Activated naive CD4-positive, alpha-beta T cell treated with anti-CD3 and anti-CD28 coated beads, Interleukin-2, amount 10 ng/mL, durations not matched to agents 7 days and 5 days (primary cell): ENCODE data around the gene ANO4.

Experiments
- CTCF ChIA-PET: fragments of 350-600 bp; sonication (Branson Sonifier 250); formaldehyde crosslinking; loops from one replicate; lab custom pipeline; 2021; ENCODE audit warnings: antibody characterized with exemption; lab: Charles Lee
- DNase-seq: peaks from one replicate; pipeline ENCODE4 v3.0.0-alpha.2; 2020
- H3K27ac Mint-ChIP-seq: one replicate; pipeline ENCODE4 v1.8.0; 2021; ENCODE audit warnings: mild to moderate bottlenecking, moderate library complexity, mixed read lengths
- H3K27me3 Mint-ChIP-seq: one replicate; pipeline ENCODE4 v1.8.0; 2021; ENCODE audit warnings: mild to moderate bottlenecking, mixed read lengths
- H3K36me3 Mint-ChIP-seq: one replicate; pipeline ENCODE4 v1.8.0; 2021; ENCODE audit warnings: mixed read lengths
- H3K4me1 Mint-ChIP-seq: one replicate; pipeline ENCODE4 v1.8.0; 2021; ENCODE audit warnings: mixed read lengths
- H3K4me3 Mint-ChIP-seq: one replicate; pipeline ENCODE4 v1.8.0; 2021; ENCODE audit warnings: mild to moderate bottlenecking, moderate library complexity, mixed read lengths
- H3K9me3 Mint-ChIP-seq: one replicate; pipeline ENCODE4 v1.8.0; 2021; ENCODE audit warnings: mixed read lengths

Gene ANO4

DNA sequence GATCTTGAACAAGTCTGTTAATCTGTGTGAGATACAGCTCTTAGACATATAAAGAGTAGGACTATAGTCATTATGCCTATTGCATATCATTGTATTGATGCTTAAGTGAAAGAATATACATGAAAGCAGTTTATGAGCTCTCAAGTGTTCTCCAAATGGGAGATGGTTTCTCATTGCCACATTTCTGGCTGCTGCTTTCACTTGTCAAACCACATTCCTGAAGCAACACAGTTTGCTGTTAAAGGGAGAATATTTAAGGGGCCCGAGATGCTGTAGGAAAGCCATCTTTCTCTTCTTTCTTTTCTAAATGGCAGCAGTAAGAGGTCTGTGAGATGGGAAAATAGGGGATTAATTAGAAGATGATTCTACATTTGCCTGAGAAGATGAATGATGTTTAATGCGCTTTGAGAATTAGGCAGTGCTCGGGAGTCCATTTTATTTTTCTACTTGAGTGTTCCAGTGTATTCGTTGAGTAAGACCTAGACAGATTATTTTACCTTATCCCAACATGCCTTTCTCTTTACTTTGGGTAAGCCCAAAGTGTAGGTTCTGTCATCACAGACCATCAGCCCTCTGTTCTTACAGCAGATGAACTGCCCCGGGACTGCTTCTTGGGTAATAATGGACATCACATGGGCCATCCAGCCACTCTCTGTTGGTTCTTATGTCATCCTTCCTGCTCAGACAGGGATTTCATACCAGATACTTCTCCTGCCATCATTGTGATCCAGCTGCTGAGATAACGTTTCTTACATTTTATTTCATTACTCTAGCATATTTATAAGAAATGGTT is 35.6 kb downstream of the ANO4 start:
- CTCF ChIA-PET = no interaction called here
- H3K4me1 Mint-ChIP-seq = no peaks in the 10 kb centered on the region
- H3K27me3 Mint-ChIP-seq = no peaks in the 10 kb centered on the region
- no peaks in the 10 kb centered on the region for H3K9me3 Mint-ChIP-seq
- no peak for DNase-seq
- no peaks in the 10 kb centered on the region for H3K36me3 Mint-ChIP-seq
- no peak overlapping the region for H3K27ac Mint-ChIP-seq
- H3K4me3 Mint-ChIP-seq = no peak overlapping the region

DNA sequence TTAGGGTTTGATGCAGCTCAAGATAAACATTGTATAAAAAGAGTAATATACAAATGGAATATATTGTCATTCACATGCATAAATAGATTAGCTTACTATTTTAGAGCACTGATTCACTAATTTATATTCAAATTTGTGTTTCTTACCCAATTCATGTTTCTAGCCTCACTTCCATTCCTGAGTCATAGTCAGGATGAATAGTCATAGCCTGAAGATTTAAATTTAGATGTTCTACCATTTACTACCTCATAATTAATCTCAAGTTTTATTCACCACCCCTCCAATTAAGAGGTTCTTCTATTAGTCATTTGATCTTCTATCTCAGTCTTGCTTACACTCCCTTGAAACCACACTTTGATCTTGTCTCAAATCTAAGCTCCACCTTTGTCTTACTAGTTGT is 38.7 kb downstream of the ANO4 start:
- DNase-seq = no peak
- Mint-ChIP-seq H3K4me3 (no peak overlapping the region), H3K4me1 (no peaks in the 10 kb centered on the region), H3K27me3 (no peaks in the 10 kb centered on the region), H3K9me3 (no peaks in the 10 kb centered on the region), H3K27ac (no peak overlapping the region), H3K36me3 (no peaks in the 10 kb centered on the region)
- CTCF ChIA-PET = no interaction called here

DNA sequence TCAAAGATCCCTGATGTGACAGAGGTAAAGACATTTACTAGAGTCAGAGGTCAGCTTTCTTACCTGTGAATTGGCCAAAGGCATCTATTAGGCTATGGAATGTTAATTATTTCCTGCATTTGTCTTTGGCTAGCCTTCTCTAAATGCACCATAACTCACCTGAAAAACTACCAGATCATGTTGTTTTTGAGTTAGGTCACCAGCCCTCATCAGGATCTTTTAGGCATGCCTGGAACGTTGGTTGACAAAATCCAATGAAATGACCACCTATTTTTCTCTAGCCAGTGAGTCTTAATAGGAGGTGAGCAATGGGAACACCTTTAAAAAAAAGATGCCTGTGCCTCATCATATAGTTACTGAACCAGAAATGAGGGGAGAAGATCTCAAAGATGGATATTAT is 46.2 kb downstream of the ANO4 start:
- no peak for DNase-seq

DNA sequence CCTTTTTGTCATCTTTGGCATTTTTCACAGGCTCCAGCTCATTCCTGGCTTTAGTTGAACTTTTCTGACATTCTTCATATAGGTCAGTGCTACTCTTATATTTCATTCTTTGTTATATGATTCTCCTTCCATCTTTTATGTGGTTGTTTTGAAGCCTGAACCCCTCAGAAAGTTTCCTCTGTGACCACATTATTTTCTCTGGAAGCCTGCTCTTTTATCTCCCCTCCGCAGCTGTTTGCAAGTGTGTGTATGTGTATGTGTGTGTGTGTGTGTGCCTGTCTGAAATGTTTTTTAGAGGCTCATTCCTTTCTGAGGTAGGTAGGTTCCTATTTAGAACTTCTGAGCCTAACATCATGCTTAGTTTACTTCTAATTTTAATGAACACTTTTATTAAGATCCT is 47.6 kb downstream of the ANO4 start:
- H3K27me3 Mint-ChIP-seq = no peaks in the 10 kb centered on the region
- DNase-seq = no peak
- H3K9me3 Mint-ChIP-seq = peaks cover 3% of the 10 kb centered on the region
- CTCF ChIA-PET = no interaction called here
- H3K4me3 Mint-ChIP-seq = no peak overlapping the region
- no peaks in the 10 kb centered on the region for H3K4me1 Mint-ChIP-seq
- no peaks in the 10 kb centered on the region for H3K36me3 Mint-ChIP-seq
- no peak overlapping the region for H3K27ac Mint-ChIP-seq

More for the DNA sequence above, 46.2 kb downstream of the ANO4 start:
- no peak overlapping the region for H3K27ac Mint-ChIP-seq
- no peaks in the 10 kb centered on the region for H3K27me3 Mint-ChIP-seq
- no peaks in the 10 kb centered on the region for H3K36me3 Mint-ChIP-seq
- H3K9me3 Mint-ChIP-seq = peaks cover 3% of the 10 kb centered on the region
- H3K4me1 Mint-ChIP-seq = no peaks in the 10 kb centered on the region
- CTCF ChIA-PET = no interaction called here
- H3K4me3 Mint-ChIP-seq = no peak overlapping the region

DNA sequence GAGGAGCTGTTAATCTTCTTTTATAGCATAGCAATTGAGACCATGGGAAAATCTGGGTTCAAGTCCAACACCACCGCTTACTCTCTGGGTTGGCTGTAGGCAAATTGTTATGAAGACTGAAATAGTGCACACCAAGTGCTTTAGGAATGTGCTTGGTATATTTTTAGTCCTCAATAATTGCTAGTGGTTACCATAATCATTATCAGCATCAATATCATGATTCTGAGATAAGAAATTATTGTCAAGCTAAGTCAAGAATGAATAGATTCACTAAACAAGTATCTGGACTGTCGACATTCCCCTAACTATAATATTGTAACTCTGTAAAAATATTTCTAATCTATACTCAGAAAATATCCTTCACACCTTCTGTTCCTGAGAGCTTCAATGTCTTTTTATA is 48.5 kb downstream of the ANO4 start:
- peaks cover 3% of the 10 kb centered on the region for H3K9me3 Mint-ChIP-seq
- H3K27me3 Mint-ChIP-seq = no peaks in the 10 kb centered on the region
- no peaks in the 10 kb centered on the region for H3K4me1 Mint-ChIP-seq
- no peaks in the 10 kb centered on the region for H3K36me3 Mint-ChIP-seq
- H3K27ac Mint-ChIP-seq = no peak overlapping the region
- CTCF ChIA-PET = no interaction called here
- no peak overlapping the region for H3K4me3 Mint-ChIP-seq
- DNase-seq = no peak

DNA sequence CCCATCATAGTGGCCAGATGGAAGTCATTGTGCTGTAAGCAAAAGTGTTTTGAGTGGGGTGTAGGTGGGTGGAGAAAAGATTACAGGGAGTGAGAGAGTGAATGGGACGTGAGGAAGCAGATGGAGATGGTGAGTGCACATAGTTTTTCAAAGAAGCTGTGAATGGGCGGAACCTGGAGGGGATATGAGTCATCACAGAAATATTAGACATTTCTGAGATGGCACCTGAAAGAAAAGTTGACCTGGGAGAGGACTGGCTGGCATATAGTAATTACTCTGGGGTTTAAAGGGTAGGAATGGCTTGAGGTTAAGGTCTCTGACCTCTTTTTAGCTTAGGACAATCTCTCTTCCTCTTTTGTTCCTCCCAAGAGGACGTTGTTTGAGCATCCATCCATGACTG is 50.5 kb downstream of the ANO4 start:
- Mint-ChIP-seq H3K27ac (no peak overlapping the region), H3K4me1 (no peaks in the 10 kb centered on the region), H3K36me3 (no peaks in the 10 kb centered on the region), H3K4me3 (no peak overlapping the region), H3K27me3 (no peaks in the 10 kb centered on the region), H3K9me3 (peaks cover 3% of the 10 kb centered on the region)
- CTCF ChIA-PET = interaction anchor here (0.5 kb wide), 1 partner anchor 7 kb away, joined by 4 read pairs; no protein-coding TSS in a partner anchor
- DNase-seq = no peak

DNA sequence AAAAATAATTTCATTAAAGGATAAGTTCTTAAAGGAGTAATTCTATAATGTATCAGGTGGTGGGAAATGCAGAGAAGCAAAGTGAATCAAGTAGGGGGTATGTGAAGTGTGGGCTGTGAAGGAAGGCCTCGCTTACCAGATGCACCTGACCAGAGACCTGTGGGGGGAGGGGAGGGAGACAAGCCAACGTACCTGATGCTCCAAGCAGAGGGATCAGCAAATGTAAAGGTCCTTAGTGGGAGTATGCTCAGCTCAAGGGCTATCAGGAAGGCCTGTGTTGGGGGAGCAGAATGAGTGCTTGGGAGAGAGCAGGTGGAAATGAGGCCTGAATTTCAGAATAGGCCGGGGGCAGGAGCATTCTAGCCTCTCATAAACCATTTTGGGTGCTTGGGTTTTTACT is 57.1 kb downstream of the ANO4 start:
- H3K9me3 Mint-ChIP-seq = no peaks in the 10 kb centered on the region
- CTCF ChIA-PET = no interaction called here

DNA sequence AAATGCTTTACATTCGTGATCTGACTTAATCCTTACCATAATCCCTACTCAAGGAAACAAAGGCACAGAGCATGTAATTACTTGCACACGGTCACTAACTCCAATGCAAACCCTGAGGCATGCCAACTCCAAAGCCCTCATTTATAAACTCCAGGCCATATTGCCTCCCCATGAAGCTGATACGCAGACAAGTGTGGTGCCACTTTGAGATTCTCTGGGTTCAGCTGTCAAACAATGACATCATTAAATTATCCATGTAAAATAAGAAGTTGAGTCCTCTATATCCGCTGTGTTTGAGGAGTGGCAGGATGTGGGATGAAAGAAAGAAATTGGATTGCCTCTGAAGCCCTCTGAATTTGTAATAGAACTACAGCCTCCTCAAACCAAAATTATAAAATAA is 62.8 kb downstream of the ANO4 start:
- Mint-ChIP-seq H3K9me3 (no peaks in the 10 kb centered on the region), H3K36me3 (no peaks in the 10 kb centered on the region), H3K4me3 (no peak overlapping the region), H3K27ac (no peak overlapping the region), H3K27me3 (no peaks in the 10 kb centered on the region), H3K4me1 (no peaks in the 10 kb centered on the region)
- DNase-seq = no peak
- CTCF ChIA-PET = no interaction called here

More for the DNA sequence above, 57.1 kb downstream of the ANO4 start:
- Mint-ChIP-seq H3K4me3 (no peak overlapping the region), H3K36me3 (no peaks in the 10 kb centered on the region), H3K27me3 (no peaks in the 10 kb centered on the region), H3K4me1 (no peaks in the 10 kb centered on the region), H3K27ac (no peak overlapping the region)
- DNase-seq = no peak

DNA sequence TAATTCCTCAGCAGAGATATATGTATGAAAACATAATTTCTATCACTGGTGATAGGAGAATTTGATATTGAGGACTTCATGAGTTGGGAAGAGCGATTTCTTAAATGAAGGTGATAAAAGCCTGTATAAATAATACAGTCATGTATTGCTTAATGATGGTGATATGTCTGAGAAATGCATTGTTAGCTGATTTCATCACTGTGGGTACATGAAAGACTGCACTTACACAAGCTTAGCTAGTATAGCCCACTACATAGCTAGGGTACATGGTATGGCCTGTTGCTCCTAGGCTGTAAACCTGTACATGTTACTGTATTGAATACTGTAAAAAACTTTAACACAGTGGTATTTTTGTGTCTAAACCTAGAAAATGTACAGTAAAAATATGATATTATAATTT is 63.4 kb downstream of the ANO4 start:
- Mint-ChIP-seq H3K4me1 (no peaks in the 10 kb centered on the region), H3K4me3 (no peak overlapping the region), H3K36me3 (no peaks in the 10 kb centered on the region), H3K9me3 (no peaks in the 10 kb centered on the region), H3K27ac (no peak overlapping the region), H3K27me3 (no peaks in the 10 kb centered on the region)
- DNase-seq = no peak
- CTCF ChIA-PET = no interaction called here

DNA sequence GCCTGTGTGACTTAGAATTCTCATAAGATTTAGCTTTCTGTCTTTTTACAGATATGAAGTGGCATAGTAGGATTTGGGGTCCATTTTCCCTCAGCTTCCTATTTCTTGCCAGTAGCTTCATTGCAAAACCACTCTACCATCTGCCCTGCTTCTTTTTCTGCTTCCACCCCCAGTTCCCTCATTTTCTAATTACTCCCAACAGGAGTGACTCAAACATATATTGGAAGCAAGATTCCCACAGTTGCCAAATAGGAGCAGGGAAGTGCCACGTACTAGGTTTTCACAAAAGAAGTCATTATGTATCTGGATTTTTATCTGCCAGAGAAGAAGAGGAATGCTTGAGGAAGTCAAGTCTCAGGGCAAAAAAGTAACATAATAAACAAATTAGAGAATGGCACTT is 64.1 kb downstream of the ANO4 start:
- Mint-ChIP-seq H3K9me3 (no peaks in the 10 kb centered on the region), H3K4me1 (no peaks in the 10 kb centered on the region), H3K27ac (no peak overlapping the region), H3K27me3 (no peaks in the 10 kb centered on the region), H3K36me3 (no peaks in the 10 kb centered on the region), H3K4me3 (no peak overlapping the region)
- no peak for DNase-seq
- CTCF ChIA-PET = no interaction called here

DNA sequence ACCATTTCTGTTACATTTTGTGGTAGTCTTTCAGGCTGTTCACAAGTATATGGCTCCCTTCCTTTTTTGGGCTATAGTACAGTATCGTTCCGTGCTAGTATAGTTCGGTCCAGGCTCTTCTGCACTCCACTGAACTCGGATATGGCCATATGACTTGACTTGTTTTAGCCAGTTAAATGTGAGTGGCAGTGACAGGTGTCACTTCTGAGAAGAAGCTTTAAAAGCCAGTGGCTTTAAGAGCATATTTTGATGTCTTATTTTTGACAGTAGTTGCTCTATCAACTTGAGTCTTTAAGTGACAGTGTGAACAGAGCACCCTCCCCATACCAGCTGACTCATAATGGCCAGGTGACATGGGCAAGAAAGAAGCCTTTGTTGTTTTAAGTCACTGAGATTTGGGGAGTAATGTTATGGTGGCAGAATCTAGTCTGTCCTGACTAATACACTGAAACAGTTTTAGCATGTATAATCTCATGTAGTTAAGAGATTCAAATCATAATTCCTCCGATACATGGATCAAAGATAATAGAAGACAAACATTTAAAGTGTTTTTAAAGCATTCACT is 64.6 kb downstream of the ANO4 start:
- Mint-ChIP-seq H3K4me1 (no peaks in the 10 kb centered on the region), H3K9me3 (no peaks in the 10 kb centered on the region), H3K36me3 (no peaks in the 10 kb centered on the region), H3K27ac (no peak overlapping the region), H3K27me3 (no peaks in the 10 kb centered on the region), H3K4me3 (no peak overlapping the region)
- DNase-seq = no peak
- CTCF ChIA-PET = no interaction called here

DNA sequence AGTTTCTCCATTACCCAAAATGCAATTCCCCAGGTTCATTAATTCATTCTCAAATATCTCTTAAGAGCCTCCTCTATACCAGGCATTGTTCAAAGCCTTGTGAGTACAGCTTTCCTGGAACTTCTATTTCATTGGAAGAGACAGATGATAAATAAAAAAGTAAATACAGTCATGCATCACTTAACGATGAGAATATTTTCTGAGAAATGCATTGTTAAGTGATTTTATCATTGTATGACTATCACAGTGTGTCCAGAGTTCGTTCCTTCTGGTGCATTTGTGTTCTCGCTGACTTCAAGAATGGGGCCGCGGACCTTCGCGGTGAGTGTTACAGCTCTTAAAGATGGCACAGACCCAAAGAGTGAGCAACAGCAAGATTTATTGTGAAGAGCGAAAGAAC is 66.0 kb downstream of the ANO4 start:
- Mint-ChIP-seq H3K4me1 (no peaks in the 10 kb centered on the region), H3K27me3 (no peaks in the 10 kb centered on the region)

DNA sequence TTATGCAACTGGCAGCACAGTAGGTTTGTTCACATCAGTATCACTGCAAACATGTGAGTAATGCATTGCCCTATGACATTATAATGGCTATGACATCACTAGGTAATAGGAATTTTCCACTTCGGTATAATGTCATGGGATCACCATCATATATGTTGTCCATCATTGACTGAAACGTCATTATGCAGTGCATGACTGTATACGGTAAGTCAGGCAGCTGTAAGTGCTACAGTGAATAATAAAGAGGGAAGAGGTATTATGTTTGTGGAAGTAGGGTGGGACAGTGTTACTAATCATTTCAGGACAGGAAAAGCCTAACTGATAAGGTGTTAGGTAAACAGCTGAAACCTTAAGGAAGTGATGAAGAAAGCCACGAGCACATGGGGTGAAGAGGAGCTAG is 68.1 kb downstream of the ANO4 start:
- Mint-ChIP-seq H3K9me3 (no peaks in the 10 kb centered on the region), H3K36me3 (no peaks in the 10 kb centered on the region), H3K27ac (no peak overlapping the region), H3K4me1 (no peaks in the 10 kb centered on the region), H3K27me3 (no peaks in the 10 kb centered on the region), H3K4me3 (no peak overlapping the region)
- CTCF ChIA-PET = no interaction called here
- DNase-seq = no peak

More for the DNA sequence above, 66.0 kb downstream of the ANO4 start:
- Mint-ChIP-seq H3K9me3 (no peaks in the 10 kb centered on the region), H3K27ac (no peak overlapping the region), H3K4me3 (no peak overlapping the region), H3K36me3 (no peaks in the 10 kb centered on the region)
- no peak for DNase-seq
- CTCF ChIA-PET = no interaction called here

DNA sequence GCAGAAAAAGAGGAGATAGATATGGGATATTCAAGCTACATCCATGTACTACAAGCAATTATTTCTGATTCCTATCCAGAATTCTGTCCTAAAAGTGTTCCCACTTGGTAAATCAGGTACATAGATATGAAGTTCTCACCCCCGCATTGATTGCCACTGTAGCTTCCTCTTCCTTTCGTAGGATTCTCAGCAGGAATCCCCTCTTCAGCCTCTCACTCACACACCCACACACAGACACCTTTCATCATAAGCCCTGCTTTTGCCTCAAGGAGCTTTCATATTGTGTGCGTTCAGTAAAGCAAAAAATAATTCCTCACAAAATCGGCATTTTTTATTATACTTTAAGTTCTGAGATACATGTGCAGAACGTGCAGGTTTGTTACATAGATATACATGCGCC is 69.8 kb downstream of the ANO4 start:
- Mint-ChIP-seq H3K9me3 (no peaks in the 10 kb centered on the region), H3K27ac (no peak overlapping the region), H3K27me3 (no peaks in the 10 kb centered on the region), H3K4me1 (no peaks in the 10 kb centered on the region), H3K36me3 (no peaks in the 10 kb centered on the region), H3K4me3 (no peak overlapping the region)
- CTCF ChIA-PET = no interaction called here
- DNase-seq = no peak

DNA sequence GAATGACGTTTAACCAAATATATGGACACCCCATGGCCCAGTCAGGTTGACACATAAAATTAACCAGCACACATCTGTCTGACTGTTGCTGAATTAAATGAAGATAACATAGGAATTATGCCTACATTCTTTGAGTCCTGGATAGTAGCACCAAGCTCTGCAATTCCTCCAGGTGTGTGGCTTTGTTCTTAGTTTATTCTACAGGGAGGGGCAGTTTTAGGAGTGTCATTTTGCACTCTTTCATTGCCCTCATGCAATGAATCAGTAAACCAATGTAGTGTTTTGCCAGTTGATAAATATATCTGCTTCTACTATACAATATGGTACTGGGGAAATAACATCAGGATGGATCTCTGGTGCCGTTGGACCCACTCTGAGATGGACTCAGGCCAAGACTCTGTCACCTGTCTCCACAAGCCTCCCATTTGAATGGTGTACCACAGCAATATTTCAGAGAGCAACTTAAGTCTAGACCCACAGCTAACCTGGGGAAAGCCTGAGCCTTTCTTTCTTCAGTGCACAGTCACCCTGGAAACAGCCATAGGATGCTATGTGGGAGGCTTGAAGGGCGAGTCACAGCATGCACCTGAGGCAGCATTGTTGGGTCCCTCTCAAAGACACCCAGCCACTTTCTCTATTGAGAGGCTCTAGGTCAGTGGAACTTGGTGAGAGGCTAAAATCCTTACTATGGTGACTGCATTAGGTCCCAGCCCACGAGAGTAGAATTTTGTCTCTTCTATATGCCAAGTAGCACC is 73.2 kb downstream of the ANO4 start:
- CTCF ChIA-PET = no interaction called here
- Mint-ChIP-seq H3K27me3 (no peaks in the 10 kb centered on the region), H3K9me3 (no peaks in the 10 kb centered on the region), H3K4me3 (no peak overlapping the region), H3K36me3 (no peaks in the 10 kb centered on the region), H3K27ac (no peak overlapping the region), H3K4me1 (no peaks in the 10 kb centered on the region)
- no peak for DNase-seq
